Inflammatory macrophage treated with lipopolysaccharide for 1 hour (primary cell): ENCODE results near the gene GLI1.

Source experiments
- DNase-seq, 2 donors: peaks; one replicate each; pipeline ENCODE4 v3.0.0-alpha.2; 2020 to 2022

The GLI1 gene

GRCh38 chr12:57461917-57462250 lies 2.3 kb downstream of the GLI1 start:
- DNase-seq, result no peak

GRCh38 chr12:57462251-57462911 lies 2.8 kb downstream of the GLI1 start:
- peak; percentile 62 to 89 for DNase-seq

- no peak for DNase-seq
Measured at GRCh38 chr12:57462912-57463253, 3.3 kb downstream of the GLI1 start.

- DNase-seq, result no peak
Measured at GRCh38 chr12:57464569-57464968, 5.0 kb downstream of the GLI1 start.

DNA sequence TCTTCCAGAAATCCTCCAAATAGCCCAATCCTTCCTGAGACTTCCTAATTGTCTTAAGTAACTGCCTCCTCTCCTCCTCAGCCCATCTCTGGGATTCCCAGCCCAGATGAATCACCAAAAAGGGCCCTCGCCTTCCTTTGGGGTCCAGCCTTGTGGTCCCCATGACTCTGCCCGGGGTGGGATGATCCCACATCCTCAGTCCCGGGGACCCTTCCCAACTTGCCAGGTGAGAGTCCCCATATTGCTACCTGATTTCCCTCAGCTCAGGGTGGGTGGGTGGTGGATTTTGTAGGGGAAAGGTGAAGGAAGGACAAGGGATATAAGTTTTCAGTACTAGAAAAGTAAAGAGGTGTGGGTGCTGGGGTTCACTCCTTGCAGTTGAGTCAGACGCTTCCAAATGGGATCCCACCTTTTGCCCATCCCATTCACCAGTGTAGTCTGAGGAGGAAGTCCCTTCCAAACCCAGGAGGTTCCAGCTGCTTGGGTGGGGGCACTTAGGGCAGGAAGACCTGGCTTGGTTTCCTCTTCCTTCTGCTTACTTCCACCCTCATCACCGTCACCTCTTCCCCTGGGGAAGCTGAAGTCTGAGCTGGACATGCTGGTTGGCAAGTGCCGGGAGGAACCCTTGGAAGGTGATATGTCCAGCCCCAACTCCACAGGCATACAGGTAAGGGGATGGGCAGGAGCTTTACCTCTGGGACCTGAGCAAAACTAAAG lies 5.6 kb downstream of the GLI1 start:
- no peak for DNase-seq

DNA sequence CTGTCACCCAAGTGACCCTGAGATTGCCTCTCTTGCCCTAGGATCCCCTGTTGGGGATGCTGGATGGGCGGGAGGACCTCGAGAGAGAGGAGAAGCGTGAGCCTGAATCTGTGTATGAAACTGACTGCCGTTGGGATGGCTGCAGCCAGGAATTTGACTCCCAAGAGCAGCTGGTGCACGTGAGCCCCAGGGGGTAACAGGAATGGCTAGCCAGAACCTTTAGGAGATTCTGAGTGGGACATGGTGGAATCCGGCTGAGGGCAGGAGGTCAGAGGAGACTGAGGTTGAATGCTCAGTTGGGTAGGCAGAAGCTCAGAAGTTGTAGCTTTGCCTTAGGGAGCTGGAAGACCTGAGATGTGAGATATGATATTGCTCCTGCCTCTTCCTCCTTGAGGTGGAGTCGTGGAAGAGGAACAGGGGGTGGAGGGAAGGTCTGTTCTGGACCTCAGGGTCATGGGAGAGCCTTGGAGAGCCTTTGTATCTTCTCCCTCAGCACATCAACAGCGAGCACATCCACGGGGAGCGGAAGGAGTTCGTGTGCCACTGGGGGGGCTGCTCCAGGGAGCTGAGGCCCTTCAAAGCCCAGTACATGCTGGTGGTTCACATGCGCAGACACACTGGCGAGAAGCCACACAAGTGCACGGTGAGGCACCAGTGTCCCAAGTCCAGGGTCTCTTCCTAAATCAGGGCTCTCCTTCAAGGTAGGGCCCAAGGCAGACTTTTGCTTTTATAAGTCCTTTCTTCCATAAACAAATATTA lies 6.3 kb downstream of the GLI1 start:
- no peak for DNase-seq

GRCh38 chr12:57467212-57467874 lies 7.8 kb downstream of the GLI1 start:
- DNase-seq, result no peak

DNA sequence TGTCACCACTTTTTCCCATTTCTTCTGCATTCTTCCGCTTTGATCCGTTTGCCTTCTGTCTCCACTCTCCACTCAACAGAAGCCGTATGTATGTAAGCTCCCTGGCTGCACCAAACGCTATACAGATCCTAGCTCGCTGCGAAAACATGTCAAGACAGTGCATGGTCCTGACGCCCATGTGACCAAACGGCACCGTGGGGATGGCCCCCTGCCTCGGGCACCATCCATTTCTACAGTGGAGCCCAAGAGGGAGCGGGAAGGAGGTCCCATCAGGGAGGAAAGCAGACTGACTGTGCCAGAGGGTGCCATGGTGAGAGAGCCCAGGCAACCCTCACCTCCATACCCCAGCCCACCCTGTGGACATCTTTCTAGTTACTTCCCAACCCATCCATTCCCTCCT lies 8.3 kb downstream of the GLI1 start:
- DNase-seq, result no peak

GRCh38 chr12:57469296-57470164 lies 9.9 kb downstream of the GLI1 start:
- no peak for DNase-seq

GRCh38 chr12:57470286-57470969 lies 10.8 kb downstream of the GLI1 start:
- no peak for DNase-seq

GRCh38 chr12:57470970-57471656 lies 11.5 kb downstream of the GLI1 start:
- DNase-seq, result no peak

GRCh38 chr12:57471661-57472060 lies 12.1 kb downstream of the GLI1 start:
- no peak for DNase-seq

GRCh38 chr12:57472391-57472790 lies 12.8 kb downstream of the GLI1 start:
- no peak for DNase-seq

GRCh38 chr12:57473392-57473791 lies 13.8 kb downstream of the GLI1 start:
- DNase-seq, result no peak

DNA sequence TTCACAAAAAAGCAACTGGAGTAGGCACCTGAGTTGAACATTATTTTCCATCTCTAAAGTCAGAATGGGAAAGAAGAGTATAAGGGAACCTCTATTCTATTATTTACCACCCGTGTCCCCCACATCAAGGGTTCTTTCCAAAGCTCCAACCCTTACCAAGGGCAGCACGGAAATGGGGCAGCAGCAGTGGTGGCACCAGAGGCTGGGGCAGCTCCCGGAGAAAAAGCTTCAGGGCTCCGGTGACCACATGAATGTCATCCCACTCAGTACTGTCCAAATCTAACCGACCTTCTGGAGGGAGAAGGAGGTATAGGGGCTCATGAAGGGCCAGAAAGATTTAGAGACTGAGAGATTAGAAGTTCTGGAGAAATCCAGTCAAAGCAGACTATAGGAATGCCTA lies 14.3 kb downstream of the GLI1 start:
- DNase-seq, result no peak

DNA sequence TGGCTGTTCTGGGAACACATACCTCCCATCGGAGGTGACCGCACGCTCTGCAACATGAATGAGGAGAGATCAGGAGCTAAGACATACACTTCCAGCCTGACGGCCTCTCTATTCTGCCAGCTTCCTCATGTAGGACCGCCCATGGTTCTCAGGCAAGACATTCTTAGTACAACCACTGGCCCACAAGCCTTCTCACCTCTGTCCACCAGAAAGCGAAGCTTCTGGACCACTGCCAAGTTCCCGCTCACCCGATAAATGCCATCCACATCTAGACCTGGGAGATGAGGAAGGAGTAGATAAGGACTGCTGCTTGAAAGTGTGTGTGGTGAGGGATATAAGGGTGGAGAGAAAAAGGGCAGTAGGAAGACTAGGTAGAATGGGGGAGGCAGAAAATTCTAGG lies 14.8 kb downstream of the GLI1 start:
- DNase-seq, result no peak

DNA sequence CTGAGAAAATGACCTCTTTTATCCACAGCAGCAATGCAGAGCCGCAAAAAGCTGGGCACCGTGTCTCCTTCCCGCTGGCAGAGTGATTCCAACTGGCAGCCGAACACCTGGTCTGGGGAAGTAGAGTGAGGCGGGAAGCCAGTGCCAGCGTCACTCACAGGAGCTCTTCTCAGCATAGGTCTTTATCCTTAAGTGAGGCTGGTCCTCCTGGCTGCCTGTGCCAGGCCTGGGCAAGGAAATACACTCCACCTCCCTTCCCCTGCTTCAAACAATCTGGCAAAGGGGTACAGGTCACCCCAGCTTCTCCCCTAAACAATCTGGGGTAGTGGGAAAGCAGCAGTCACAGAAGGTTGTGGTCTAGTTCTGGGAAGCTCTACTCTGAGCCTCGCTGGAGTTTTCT lies 15.3 kb downstream of the GLI1 start:
- DNase-seq, result no peak

- no peak for DNase-seq
Measured at GRCh38 chr12:57475271-57476161, 15.9 kb downstream of the GLI1 start.

GRCh38 chr12:57476162-57476992 lies 16.8 kb downstream of the GLI1 start:
- DNase-seq, result peak in 1 of 2 donors; percentile 53
